NB4 (cell line): ENCODE results near the gene MORC2.

ENCODE experiments used
- CTCF ChIP-seq: IDR thresholded peaks from one replicate; pipeline ENCODE4 v1.5.1; 2012; ENCODE audit warnings: low read depth, low read length
- POLR2A ChIP-seq: IDR thresholded peaks from 2 replicates; pipeline ENCODE4 v1.6.1; 2011; ENCODE audit warnings: mild to moderate bottlenecking; ENCODE audit not compliant: insufficient read length; ENCODE audit errors: extremely low read depth

GRCh38 chr22:30990690-30991089 lies 22.1 kb upstream of the MORC2 start:
- TF ChIP-seq CTCF (no peak), POLR2A (no peak)
